ENCODE results near the gene TMPRSS3. TPM values are rescaled to one million over a fixed set of nuclear protein-coding genes. Genes with fewer than 3 reads are reported as not detected.

TMPRSS3 gene
- total RNA-seq, 2 donors from 2014 or later: not detected

DNA sequence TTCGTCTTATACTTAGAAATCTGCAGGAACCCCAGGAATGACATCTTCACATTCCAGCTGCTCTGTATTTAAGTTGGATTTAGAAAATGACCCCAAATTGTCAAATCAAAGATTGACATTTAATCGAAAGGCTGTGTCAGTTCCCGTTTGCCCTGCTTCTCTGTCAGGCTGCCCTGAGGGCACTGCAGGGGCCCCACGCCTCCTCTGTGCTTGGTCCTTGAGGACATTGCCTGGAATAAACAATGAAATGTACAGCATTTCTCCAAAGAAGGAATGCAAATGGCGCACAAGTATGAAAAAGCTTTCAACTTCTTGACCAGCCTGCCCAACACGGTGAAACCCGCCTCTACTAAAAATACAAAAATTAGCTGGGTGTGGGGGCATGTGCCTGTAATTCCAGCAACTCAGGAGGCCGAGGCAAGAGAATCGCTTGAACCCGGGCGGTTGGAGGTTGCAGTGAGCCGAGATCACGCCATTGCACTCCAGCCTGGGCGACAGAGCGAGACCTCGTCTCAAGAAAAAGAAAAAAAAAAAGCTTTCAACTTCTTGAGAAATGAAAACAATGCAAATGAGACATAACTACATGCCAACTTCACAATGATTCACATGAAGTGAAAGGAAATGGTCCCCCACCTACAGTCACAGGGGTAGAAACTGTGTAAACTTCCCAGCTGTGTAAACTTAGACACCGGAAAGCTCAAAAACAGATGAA lies 3.0 kb downstream of the TMPRSS3 start:
- H3K9ac ChIP-seq (ENCODE audit: extremely low read depth, low read length, poor library complexity, severe bottlenecking): no peak overlapping the region
- TF ChIP-seq CTCF (conservative IDR thresholded peaks at IDR 0.05): no peak
- no peaks in the 10 kb centered on the region for H3K27me3 Mint-ChIP-seq (ENCODE audit: insufficient read depth)
- no peaks in the 10 kb centered on the region for H3K36me3 ChIP-seq (ENCODE audit: control insufficient read depth, insufficient read depth, low read length)
- no peak overlapping the region for H3K4me3 ChIP-seq (ENCODE audit: low read length)
- H3K27ac ChIP-seq (ENCODE audit: low read depth, low read length): no peak overlapping the region
- no peaks in the 10 kb centered on the region for H3K27me3 ChIP-seq (ENCODE audit: control insufficient read depth, insufficient read depth, low read length, poor library complexity, severe bottlenecking)
- H3K4me1 ChIP-seq (ENCODE audit: control insufficient read depth, insufficient read depth, low read length): no peaks in the 10 kb centered on the region
- H3K27ac Mint-ChIP-seq: no peak overlapping the region
- H3K9me3 ChIP-seq (ENCODE audit: control insufficient read depth, low read length): no peaks in the 10 kb centered on the region
- H3K4me3 Mint-ChIP-seq: no peak overlapping the region
- H3K36me3 Mint-ChIP-seq (ENCODE audit: low read depth): no peaks in the 10 kb centered on the region
- DNase-seq: no peak
- WGBS, 2 experiments (ENCODE audit: insufficient coverage in 1 of 2, insufficient read length in 1 of 2): 89 to 96% methylated on average over 7 to 17 of the region's 17 CpGs
- H3K9me3 Mint-ChIP-seq: no peaks in the 10 kb centered on the region
- H3K4me1 Mint-ChIP-seq: peaks cover 9% of the 10 kb centered on the region

GRCh38 chr21:42391297-42391696 lies 4.6 kb downstream of the TMPRSS3 start:
- no peak overlapping the region for H3K4me3 ChIP-seq (ENCODE audit: low read length)
- Mint-ChIP-seq H3K27me3 (ENCODE audit: insufficient read depth) (no peaks in the 10 kb centered on the region), H3K4me3 (no peak overlapping the region), H3K4me1 (peaks cover 9% of the 10 kb centered on the region), H3K36me3 (ENCODE audit: low read depth) (no peaks in the 10 kb centered on the region), H3K27ac (no peak overlapping the region), H3K9me3 (no peaks in the 10 kb centered on the region)
- H3K36me3 ChIP-seq (ENCODE audit: control insufficient read depth, insufficient read depth, low read length): no peaks in the 10 kb centered on the region
- H3K4me1 ChIP-seq (ENCODE audit: control insufficient read depth, insufficient read depth, low read length): no peaks in the 10 kb centered on the region
- H3K27me3 ChIP-seq (ENCODE audit: control insufficient read depth, insufficient read depth, low read length, poor library complexity, severe bottlenecking): no peaks in the 10 kb centered on the region
- WGBS, 2 experiments (ENCODE audit: insufficient coverage in 1 of 2, insufficient read length in 1 of 2): 86 to 95% methylated on average over 5 of the region's 5 CpGs
- no peak overlapping the region for H3K27ac ChIP-seq (ENCODE audit: low read depth, low read length)
- no peak for TF ChIP-seq CTCF (conservative IDR thresholded peaks at IDR 0.05)
- H3K9ac ChIP-seq (ENCODE audit: extremely low read depth, low read length, poor library complexity, severe bottlenecking): no peak overlapping the region
- DNase-seq: no peak
- no peaks in the 10 kb centered on the region for H3K9me3 ChIP-seq (ENCODE audit: control insufficient read depth, low read length)

GRCh38 chr21:42390696-42391095 lies 5.2 kb downstream of the TMPRSS3 start:
- Mint-ChIP-seq H3K4me1 (peaks cover 9% of the 10 kb centered on the region), H3K9me3 (no peaks in the 10 kb centered on the region), H3K4me3 (no peak overlapping the region), H3K27ac (no peak overlapping the region), H3K36me3 (ENCODE audit: low read depth) (no peaks in the 10 kb centered on the region), H3K27me3 (ENCODE audit: insufficient read depth) (peaks cover under 1% of the 10 kb centered on the region)
- Histone ChIP-seq H3K27me3 (ENCODE audit: control insufficient read depth, insufficient read depth, low read length, poor library complexity, severe bottlenecking) (no peaks in the 10 kb centered on the region), H3K9me3 (ENCODE audit: control insufficient read depth, low read length) (no peaks in the 10 kb centered on the region), H3K4me1 (ENCODE audit: control insufficient read depth, insufficient read depth, low read length) (no peaks in the 10 kb centered on the region), H3K36me3 (ENCODE audit: control insufficient read depth, insufficient read depth, low read length) (no peaks in the 10 kb centered on the region), H3K27ac (ENCODE audit: low read depth, low read length) (no peak overlapping the region), H3K4me3 (ENCODE audit: low read length) (no peak overlapping the region), H3K9ac (ENCODE audit: extremely low read depth, low read length, poor library complexity, severe bottlenecking) (no peak overlapping the region)
- 96 to 100% methylated on average over 1 to 2 of the region's 2 CpGs for WGBS, 2 experiments (ENCODE audit: insufficient coverage in 1 of 2, insufficient read length in 1 of 2)
- no peak for DNase-seq
- TF ChIP-seq CTCF (conservative IDR thresholded peaks at IDR 0.05): no peak
